Kidney (tissue), 14 donors: Measurements from ENCODE around the gene SMOC1. TPM values are rescaled to one million over a fixed set of nuclear protein-coding genes. Genes with fewer than 3 reads are reported as not detected.

Experiments
- DNase-seq, 5 donors: peaks; one replicate each; pipeline ENCODE4 v3.0.0-alpha.2; 2013 to 2020
- FAIRE-seq: peaks from 2 replicates; lab custom pipeline; 2012; peaks lifted over from hg19 to GRCh38; lab: Jason Lieb, UNC
- H3K27ac ChIP-seq, 2 donors: one replicate each; pipeline ENCODE4 v1.7.0; 2013; ENCODE audit warnings: low read depth in 2 of 2, low read length in 2 of 2, inconsistent platforms in 1 of 2
- H3K27me3 ChIP-seq: one replicate; pipeline ENCODE4 v1.7.1; 2013; ENCODE audit warnings: low read length, inconsistent platforms; ENCODE audit not compliant: control insufficient read depth, insufficient read depth
- H3K36me3 ChIP-seq, 3 donors: one replicate each; pipeline versions ENCODE4 v1.7.0 to v1.7.1; 2013; ENCODE audit warnings: low read length in 3 of 3, control low read depth in 1 of 3, inconsistent platforms in 1 of 3; ENCODE audit not compliant: insufficient read depth in 3 of 3, control insufficient read depth in 2 of 3
- H3K4me1 ChIP-seq, 3 donors: one replicate each; pipeline versions ENCODE4 v1.7.0 to v1.7.1; 2013; ENCODE audit warnings: low read length in 3 of 3, inconsistent platforms in 1 of 3, low read depth in 1 of 3; ENCODE audit not compliant: control insufficient read depth in 2 of 3, insufficient read depth in 2 of 3
- H3K4me3 ChIP-seq, 3 donors: one replicate each; pipeline versions ENCODE4 v1.7.0 to v1.8.1; 2013; ENCODE audit warnings: low read length in 3 of 3, control low read depth in 1 of 3, inconsistent platforms in 1 of 3
- H3K9ac ChIP-seq, 3 donors: one replicate each; pipeline versions ENCODE4 v1.7.0 to v1.7.1; 2013; ENCODE audit warnings: low read length in 3 of 3, control low read depth in 1 of 3, inconsistent platforms in 1 of 3
- H3K9me3 ChIP-seq, 3 donors: one replicate each; pipeline versions ENCODE4 v1.7.0 to v1.7.1; 2013; ENCODE audit warnings: low read length in 3 of 3, control low read depth in 1 of 3, inconsistent platforms in 1 of 3; ENCODE audit not compliant: control insufficient read depth in 2 of 3, insufficient read depth in 1 of 3
- intact Hi-C: fragments of 100-400 bp; cut with DNase I; formaldehyde crosslinking; loops from one replicate; pipeline ENCODE4 v1.11.1; 2022
- polyA plus RNA-seq: library from polyadenylated mRNA; stranded (reverse); fragments of 350-450 nt; fragmentation: Illumina TruSeq; extraction: RNeasy Lipid Tissue Mini Kit (QIAGEN cat#74804); gene quantifications from one replicate; pipeline ENCODE4 v1.2.3, GENCODE V29; 2014; ENCODE audit warnings: low read depth, low replicate concordance; ENCODE audit not compliant: insufficient read depth
- total RNA-seq: library from RNA; stranded (reverse); fragmentation: NEBNext Ultra II Directional; extraction: Animal tissue kit (Norgen Biotek cat#: 25700); gene quantifications from one replicate; pipeline ENCODE4 v1.2.1, GENCODE V29; 2021
- TF ChIP-seq, protein P1 (sequence below): IDR thresholded peaks from 3 replicates; pipeline ENCODE4 v1.5.1; 2012; ENCODE audit warnings: mild to moderate bottlenecking, moderate library complexity, borderline replicate concordance; ENCODE audit not compliant: insufficient read depth; ENCODE audit errors: extremely low read depth
- donor health status: control.
- donor health status: control.
- donor health status: control.
- donor health status: control.
- donor health status: control.
- donor health status: DM: yes; HTN: yes; CAD: no.
- donor health status: Normal renal cell carcinoma (clear cell type).

The SMOC1 gene
- total and polyA plus RNA-seq, 2 donors from 2014 or later: 1.2 to 2.8 TPM

DNA sequence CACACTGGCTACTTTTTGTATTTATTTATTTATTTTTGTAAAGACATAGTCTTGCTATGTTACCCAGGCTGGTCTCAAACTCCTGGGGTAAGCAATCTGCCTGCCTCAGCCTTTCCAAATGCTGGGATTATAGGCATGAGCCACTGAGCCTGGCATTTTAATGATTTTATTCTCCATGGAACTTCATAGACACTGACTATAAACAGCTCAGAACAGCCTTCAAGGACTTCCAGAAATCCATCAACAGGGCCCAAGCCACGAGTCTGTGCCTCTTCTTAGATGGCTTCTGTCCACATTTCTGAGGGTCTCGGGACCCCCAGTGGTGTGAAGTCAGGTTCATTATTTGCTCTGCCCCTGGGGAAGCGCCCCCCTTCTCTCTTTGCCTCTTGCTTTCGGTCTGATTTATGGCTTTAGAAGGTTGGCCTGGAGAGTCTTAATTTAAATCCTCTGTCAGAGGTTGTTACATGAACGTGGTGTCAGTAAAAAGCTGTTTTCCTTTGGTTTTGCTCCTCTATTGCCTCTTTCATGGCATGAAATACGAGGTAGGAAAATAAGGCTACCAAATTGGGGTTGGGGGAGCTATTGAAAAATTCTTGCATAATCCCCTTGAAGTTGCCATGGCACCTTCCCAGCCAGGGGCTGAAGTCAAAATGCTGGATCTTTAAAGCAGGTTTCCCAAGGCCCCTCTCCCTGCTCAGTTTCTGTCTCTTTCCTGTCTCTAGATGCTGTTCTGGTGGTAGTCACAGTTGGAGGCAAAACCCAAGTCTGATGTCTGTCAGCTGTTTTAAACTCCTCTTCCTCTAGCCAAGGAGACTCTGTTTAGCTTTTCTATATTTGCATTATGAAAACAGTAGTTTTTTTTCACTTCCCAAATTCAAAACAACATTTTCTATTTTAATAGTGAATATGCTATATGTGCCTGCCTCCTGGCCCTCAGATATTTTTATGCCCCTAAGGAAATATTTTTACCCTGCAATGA, 129.4 kb downstream of the SMOC1 start:
- DNase-seq: peak in 2 of 5 donors; percentile 63 to 66
- no peak overlapping the region for H3K27ac ChIP-seq

DNA sequence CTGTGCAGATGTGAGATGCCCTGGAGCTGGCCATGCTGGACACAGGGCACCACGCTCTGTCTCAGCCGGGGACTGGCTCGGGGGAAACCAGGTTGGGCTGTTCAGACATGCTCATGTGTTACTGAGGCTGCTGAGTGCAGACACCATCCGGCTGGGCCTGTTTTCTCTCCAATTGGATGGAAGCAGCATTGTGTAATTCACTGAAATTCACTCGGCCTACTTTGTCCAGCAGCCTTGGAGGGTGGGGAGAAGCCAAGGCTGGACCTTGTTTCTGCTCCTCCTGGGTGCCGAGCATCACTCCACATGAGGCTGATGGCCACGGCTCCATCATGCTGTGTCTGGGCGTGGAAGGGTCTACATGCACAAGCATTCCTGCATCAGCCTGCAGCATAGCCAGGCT, 130.7 kb downstream of the SMOC1 start:
- no peak overlapping the region for H3K4me3 ChIP-seq
- TF ChIP-seq, protein P1, sequence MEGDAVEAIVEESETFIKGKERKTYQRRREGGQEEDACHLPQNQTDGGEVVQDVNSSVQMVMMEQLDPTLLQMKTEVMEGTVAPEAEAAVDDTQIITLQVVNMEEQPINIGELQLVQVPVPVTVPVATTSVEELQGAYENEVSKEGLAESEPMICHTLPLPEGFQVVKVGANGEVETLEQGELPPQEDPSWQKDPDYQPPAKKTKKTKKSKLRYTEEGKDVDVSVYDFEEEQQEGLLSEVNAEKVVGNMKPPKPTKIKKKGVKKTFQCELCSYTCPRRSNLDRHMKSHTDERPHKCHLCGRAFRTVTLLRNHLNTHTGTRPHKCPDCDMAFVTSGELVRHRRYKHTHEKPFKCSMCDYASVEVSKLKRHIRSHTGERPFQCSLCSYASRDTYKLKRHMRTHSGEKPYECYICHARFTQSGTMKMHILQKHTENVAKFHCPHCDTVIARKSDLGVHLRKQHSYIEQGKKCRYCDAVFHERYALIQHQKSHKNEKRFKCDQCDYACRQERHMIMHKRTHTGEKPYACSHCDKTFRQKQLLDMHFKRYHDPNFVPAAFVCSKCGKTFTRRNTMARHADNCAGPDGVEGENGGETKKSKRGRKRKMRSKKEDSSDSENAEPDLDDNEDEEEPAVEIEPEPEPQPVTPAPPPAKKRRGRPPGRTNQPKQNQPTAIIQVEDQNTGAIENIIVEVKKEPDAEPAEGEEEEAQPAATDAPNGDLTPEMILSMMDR: no peak
- no peak for FAIRE-seq
- DNase-seq: no peak
- H3K4me1 ChIP-seq: no peaks in the 10 kb centered on the region
- H3K9ac ChIP-seq: no peak overlapping the region
- H3K36me3 ChIP-seq: no peaks in the 10 kb centered on the region
- no peak overlapping the region for H3K27ac ChIP-seq
- no peaks in the 10 kb centered on the region for H3K27me3 ChIP-seq
- no peaks in the 10 kb centered on the region for H3K9me3 ChIP-seq
- intact Hi-C loops: no loop called here

More for the DNA sequence above, 129.4 kb downstream of the SMOC1 start:
- Histone ChIP-seq H3K4me1 (no peaks in the 10 kb centered on the region), H3K36me3 (no peaks in the 10 kb centered on the region), H3K9ac (no peak overlapping the region), H3K4me3 (no peak overlapping the region), H3K27me3 (no peaks in the 10 kb centered on the region), H3K9me3 (no peaks in the 10 kb centered on the region)
- TF ChIP-seq, protein P1: no peak
- no peak for FAIRE-seq
- intact Hi-C loops: no loop called here

- no peak for FAIRE-seq
Observed at GRCh38 chr14:70011098-70011497, 131.9 kb downstream of the SMOC1 start.

More at GRCh38 chr14:70011098-70011497, 131.9 kb downstream of the SMOC1 start:
- DNase-seq: no peak
- H3K27ac ChIP-seq: no peak overlapping the region
- no peaks in the 10 kb centered on the region for H3K9me3 ChIP-seq
- no peaks in the 10 kb centered on the region for H3K27me3 ChIP-seq
- no peaks in the 10 kb centered on the region for H3K4me1 ChIP-seq
- no peak overlapping the region for H3K4me3 ChIP-seq
- no peak overlapping the region for H3K9ac ChIP-seq
- no peaks in the 10 kb centered on the region for H3K36me3 ChIP-seq
- intact Hi-C loops: no loop called here
- TF ChIP-seq, protein P1: no peak
